Measurements from ENCODE around the gene CD151. TPM values are rescaled to one million over a fixed set of nuclear protein-coding genes. Genes with fewer than 3 reads are reported as not detected.

The CD151 gene
- polyA plus RNA-seq, 1 donor (not counting 4 experiments of a cell fraction or from before 2014, with no cell fraction given) = 434 TPM

DNA sequence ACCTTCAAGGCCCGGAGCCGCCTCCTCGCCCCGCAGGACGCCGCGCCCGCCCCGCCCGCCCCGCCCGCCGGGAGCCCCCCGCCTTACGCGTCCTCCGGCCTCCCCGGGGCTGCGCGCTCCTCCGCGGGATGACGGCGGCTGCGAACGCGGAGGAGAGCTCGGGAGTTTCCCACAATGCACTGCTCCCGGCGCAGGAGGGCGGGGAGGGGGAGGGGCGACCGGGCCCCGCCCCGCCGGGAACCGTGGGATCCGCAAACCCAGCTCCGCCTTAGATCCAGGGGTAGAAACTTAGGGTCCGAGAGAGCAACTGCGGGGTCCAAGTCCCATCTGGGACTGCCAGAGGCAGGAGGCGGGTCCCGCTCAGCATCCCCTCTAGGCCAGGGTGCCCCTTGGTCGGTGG, 42.8 kb upstream of the CD151 start, which contains the start of gene CEND1:
Gene CEND1 (minus strand): TSS at position 148 of the 400 bp plus-strand sequence. CDS start 1,514 bp downstream, outside the sequence.
- H3K27ac ChIP-seq (ENCODE audit: control insufficient read depth, insufficient read depth, low read length) = no peak within 1 kb of the TSS
- FAIRE-seq (no peak), DNase-seq (ENCODE audit: low read depth, low spot score) (no peak)
- H3K4me3 ChIP-seq (ENCODE audit: control insufficient read depth in 2 of 3, extremely low read depth in 1 of 3, insufficient read depth in 2 of 3, low read depth in 1 of 3, low read length in 3 of 3) = no peak within 1 kb of the TSS
- H3K79me2 ChIP-seq (ENCODE audit: control insufficient read depth, insufficient read depth, low read length) = no peaks in the 10 kb centered on the region
- no peak within 1 kb of the TSS for H2AFZ ChIP-seq (ENCODE audit: control insufficient read depth, low read length)
- dilution Hi-C loops (cut with MboI; ENCODE audit: extremely low pct_ligation_motif_present, low sequenced_read_pairs) = no loop called here
- no peak within 1 kb of the TSS for H3K9ac ChIP-seq (ENCODE audit: control insufficient read depth, extremely low read depth, insufficient read depth, low read length)
- H3K36me3 ChIP-seq (ENCODE audit: control insufficient read depth in 2 of 2, extremely low read depth in 1 of 2, insufficient read depth in 2 of 2, low read length in 2 of 2) = peaks cover 8 to 11% of the 10 kb centered on the region in 2 experiments
- H3K9me3 ChIP-seq (ENCODE audit: control insufficient read depth, low read depth, low read length) = no peaks in the 10 kb centered on the region
- peaks cover under 1% of the 10 kb centered on the region for H3K4me1 ChIP-seq (ENCODE audit: control insufficient read depth, extremely low read depth, insufficient read depth, low read length)
- H3K27me3 ChIP-seq (ENCODE audit: control insufficient read depth, extremely low read depth, insufficient read depth, low read length) = peaks cover 8% of the 10 kb centered on the region
- H4K20me1 ChIP-seq (ENCODE audit: control insufficient read depth, extremely low read depth, insufficient read depth, low read length) = no peaks in the 10 kb centered on the region
- TF ChIP-seq, protein P1, sequence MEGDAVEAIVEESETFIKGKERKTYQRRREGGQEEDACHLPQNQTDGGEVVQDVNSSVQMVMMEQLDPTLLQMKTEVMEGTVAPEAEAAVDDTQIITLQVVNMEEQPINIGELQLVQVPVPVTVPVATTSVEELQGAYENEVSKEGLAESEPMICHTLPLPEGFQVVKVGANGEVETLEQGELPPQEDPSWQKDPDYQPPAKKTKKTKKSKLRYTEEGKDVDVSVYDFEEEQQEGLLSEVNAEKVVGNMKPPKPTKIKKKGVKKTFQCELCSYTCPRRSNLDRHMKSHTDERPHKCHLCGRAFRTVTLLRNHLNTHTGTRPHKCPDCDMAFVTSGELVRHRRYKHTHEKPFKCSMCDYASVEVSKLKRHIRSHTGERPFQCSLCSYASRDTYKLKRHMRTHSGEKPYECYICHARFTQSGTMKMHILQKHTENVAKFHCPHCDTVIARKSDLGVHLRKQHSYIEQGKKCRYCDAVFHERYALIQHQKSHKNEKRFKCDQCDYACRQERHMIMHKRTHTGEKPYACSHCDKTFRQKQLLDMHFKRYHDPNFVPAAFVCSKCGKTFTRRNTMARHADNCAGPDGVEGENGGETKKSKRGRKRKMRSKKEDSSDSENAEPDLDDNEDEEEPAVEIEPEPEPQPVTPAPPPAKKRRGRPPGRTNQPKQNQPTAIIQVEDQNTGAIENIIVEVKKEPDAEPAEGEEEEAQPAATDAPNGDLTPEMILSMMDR (optimal IDR thresholded peaks at IDR 0.05 in 1 of 3, IDR thresholded peaks at IDR 0.05 in 1 of 3, conservative IDR thresholded peaks at IDR 0.05 in 1 of 3; ENCODE audit: extremely low read depth in 1 of 3, insufficient read depth in 2 of 3, low read length in 3 of 3) = no peak
- no peak for TF ChIP-seq EZH2 (IDR thresholded peaks at IDR 0.05; ENCODE audit: low read length)
- H3K4me2 ChIP-seq (ENCODE audit: control insufficient read depth, extremely low read depth, insufficient read depth, low read depth, low read length) = no peak within 1 kb of the TSS
- H3K9me1 ChIP-seq (ENCODE audit: control insufficient read depth, extremely low read depth, insufficient read depth, low read length) = no peaks in the 10 kb centered on the region

DNA sequence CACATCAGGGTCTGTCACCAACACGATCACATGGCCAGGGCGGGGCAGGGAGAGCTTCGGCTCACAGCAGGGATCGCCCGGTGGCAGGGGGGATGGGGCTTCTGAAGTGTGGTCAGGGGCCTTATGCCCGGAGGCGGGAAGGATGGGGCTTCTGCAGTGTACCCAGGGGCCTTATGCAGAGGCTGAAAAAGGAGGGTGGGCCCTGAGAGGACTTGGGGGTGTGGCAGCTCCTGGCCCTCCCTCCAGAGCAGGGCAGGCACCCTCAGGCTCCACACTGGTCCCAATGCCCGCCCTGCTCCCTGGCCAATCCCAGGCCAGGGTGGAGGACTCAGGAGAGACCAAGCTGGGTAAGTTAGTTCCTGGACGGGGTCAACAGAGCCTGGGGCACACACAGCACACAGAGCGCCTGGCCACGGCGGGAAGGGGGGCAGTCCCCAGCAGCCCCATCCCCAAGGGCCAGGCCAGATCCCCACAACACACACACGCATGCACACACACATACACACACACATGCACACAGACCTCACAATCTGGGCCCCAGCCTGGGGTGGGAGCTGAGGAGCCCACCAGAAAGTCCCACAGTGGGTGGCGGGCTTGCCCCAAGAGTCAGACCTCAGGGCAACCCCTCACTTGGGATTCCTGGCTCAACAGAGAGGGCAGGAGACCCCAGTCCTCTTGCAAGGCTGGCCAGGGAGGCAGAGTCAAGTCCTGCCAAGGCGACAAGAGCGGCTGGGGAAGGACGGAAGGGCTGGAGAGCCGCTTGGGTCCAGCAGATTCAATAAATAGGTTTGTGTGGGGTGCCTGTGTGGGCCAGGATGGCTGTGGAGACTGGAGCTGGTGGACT, 41.8 kb upstream of the CD151 start:
- Histone ChIP-seq H3K4me1 (ENCODE audit: control insufficient read depth, extremely low read depth, insufficient read depth, low read length) (peaks cover 3% of the 10 kb centered on the region), H3K4me3 (ENCODE audit: control insufficient read depth in 2 of 3, extremely low read depth in 1 of 3, insufficient read depth in 2 of 3, low read depth in 1 of 3, low read length in 3 of 3) (no peak overlapping the region), H3K27ac (ENCODE audit: control insufficient read depth, insufficient read depth, low read length) (no peak overlapping the region), H3K79me2 (ENCODE audit: control insufficient read depth, insufficient read depth, low read length) (no peaks in the 10 kb centered on the region), H2AFZ (ENCODE audit: control insufficient read depth, low read length) (no peak overlapping the region), H3K9me3 (ENCODE audit: control insufficient read depth, low read depth, low read length) (no peaks in the 10 kb centered on the region), H3K9ac (ENCODE audit: control insufficient read depth, extremely low read depth, insufficient read depth, low read length) (no peak overlapping the region), H3K4me2 (ENCODE audit: control insufficient read depth, extremely low read depth, insufficient read depth, low read depth, low read length) (no peak overlapping the region), H3K27me3 (ENCODE audit: control insufficient read depth, extremely low read depth, insufficient read depth, low read length) (peaks cover 8% of the 10 kb centered on the region), H4K20me1 (ENCODE audit: control insufficient read depth, extremely low read depth, insufficient read depth, low read length) (no peaks in the 10 kb centered on the region), H3K36me3 (ENCODE audit: control insufficient read depth in 2 of 2, extremely low read depth in 1 of 2, insufficient read depth in 2 of 2, low read length in 2 of 2) (peaks cover 8 to 11% of the 10 kb centered on the region in 2 experiments), H3K9me1 (ENCODE audit: control insufficient read depth, extremely low read depth, insufficient read depth, low read length) (no peaks in the 10 kb centered on the region)
- dilution Hi-C loops (cut with MboI; ENCODE audit: extremely low pct_ligation_motif_present, low sequenced_read_pairs) = no loop called here
- no peak for DNase-seq (ENCODE audit: low read depth, low spot score)
- FAIRE-seq = no peak
- no peak for TF ChIP-seq EZH2 (IDR thresholded peaks at IDR 0.05; ENCODE audit: low read length)
- TF ChIP-seq, protein P1 (optimal IDR thresholded peaks at IDR 0.05 in 1 of 3, IDR thresholded peaks at IDR 0.05 in 1 of 3, conservative IDR thresholded peaks at IDR 0.05 in 1 of 3; ENCODE audit: extremely low read depth in 1 of 3, insufficient read depth in 2 of 3, low read length in 3 of 3) = no peak
